Urinary bladder (tissue), 4 donors: ENCODE results near the gene GPR107. TPM values are rescaled to one million over a fixed set of nuclear protein-coding genes. Genes with fewer than 3 reads are reported as not detected.

ENCODE experiments used
- DNase-seq: peaks from one replicate; pipeline ENCODE4 v3.0.0-alpha.2; 2015; ENCODE audit errors: extremely low spot score
- H3K27ac ChIP-seq: one replicate; pipeline ENCODE4 v1.5.1; 2013; ENCODE audit warnings: low read depth, mild to moderate bottlenecking, moderate library complexity
- H3K36me3 ChIP-seq: one replicate; pipeline ENCODE4 v1.6.1; 2013; ENCODE audit warnings: mild to moderate bottlenecking, moderate library complexity; ENCODE audit not compliant: insufficient read depth
- H3K4me1 ChIP-seq: one replicate; pipeline ENCODE4 v1.6.1; 2013; ENCODE audit warnings: mild to moderate bottlenecking, moderate library complexity; ENCODE audit not compliant: insufficient read depth
- H3K4me3 ChIP-seq: one replicate; pipeline ENCODE4 v1.5.1; 2013; ENCODE audit warnings: low read depth, low read length
- WGBS: extraction: QIAGEN DNeasy Blood & Tissue Kit; methylation state at CpG from one replicate; pipeline ENCODE4 v1.1.7; 2013; 5-methylcytosine and 5-hydroxymethylcytosine counted together
- polyA plus RNA-seq: library from polyadenylated mRNA; stranded (reverse); fragments of 200-250 nt; gene quantifications from one replicate; pipeline ENCODE4 v1.2.3, GENCODE V29; 2013
- total RNA-seq: library from RNA; depleted of rRNA; stranded (reverse); fragments of >200 nt; gene quantifications from one replicate; pipeline ENCODE4 v1.2.3, GENCODE V29; 2014
- donor health status: healthy with polysubstance abuse.
- donor health status: healthy.

The GPR107 gene
- total and polyA plus RNA-seq, 2 donors = 27.6 to 30.1 TPM

DNA sequence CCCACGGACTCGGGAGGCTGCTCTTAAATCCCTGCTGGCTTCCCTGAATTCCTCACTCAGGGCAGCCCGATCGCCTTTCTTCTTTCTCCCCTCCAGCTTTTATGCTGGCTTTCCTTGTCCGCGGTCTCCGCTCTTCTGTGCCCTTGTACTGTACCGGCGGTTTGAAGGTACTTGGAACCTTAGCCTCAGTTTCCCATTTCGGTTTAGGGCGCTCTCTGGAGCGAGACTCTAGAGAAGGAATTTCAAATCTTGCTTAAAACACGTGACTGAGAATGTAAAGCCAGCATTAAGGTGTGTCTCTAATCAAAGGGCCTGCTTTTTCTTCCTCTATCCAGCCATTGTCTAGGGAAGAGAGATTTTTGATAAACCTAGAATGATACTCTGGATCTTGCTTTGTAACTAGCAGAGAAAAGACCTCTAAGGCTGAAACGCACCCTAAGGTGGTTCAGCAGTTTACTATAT lies 650 bp downstream of the GPR107 start:
- DNase-seq = no peak
- Histone ChIP-seq H3K36me3 (peaks cover 3% of the 10 kb centered on the region), H3K4me3 (peak overlapping the region; percentile 94), H3K4me1 (no peaks in the 10 kb centered on the region), H3K27ac (peak overlapping the region; percentile 64)
- WGBS = 1% methylated on average over 14 of the region's 14 CpGs

DNA sequence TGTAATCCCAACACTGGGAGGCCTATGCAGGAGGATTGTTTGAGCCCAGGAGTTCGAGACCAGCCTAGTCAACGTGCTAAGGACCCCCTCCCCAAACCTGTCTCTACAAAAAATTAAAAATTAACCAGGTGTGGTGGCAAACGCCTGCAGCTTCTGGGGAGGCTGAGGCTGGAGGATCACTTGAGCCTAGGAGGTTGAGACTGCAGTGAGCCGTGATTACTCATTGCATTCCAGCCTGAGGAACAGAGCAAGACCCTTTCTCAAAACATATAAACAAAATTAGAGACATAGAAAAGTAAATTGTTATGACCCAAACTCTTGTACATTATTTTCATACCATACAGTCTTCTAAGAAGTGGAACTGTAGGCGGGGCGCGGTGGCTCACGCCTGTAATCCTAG lies 1.1 kb downstream of the GPR107 start:
- Histone ChIP-seq H3K4me1 (no peaks in the 10 kb centered on the region), H3K27ac (no peak overlapping the region), H3K36me3 (peaks cover 3% of the 10 kb centered on the region), H3K4me3 (peak overlapping the region; percentile 94)
- DNase-seq = no peak
- WGBS = 74% methylated on average over 8 of the region's 8 CpGs

DNA sequence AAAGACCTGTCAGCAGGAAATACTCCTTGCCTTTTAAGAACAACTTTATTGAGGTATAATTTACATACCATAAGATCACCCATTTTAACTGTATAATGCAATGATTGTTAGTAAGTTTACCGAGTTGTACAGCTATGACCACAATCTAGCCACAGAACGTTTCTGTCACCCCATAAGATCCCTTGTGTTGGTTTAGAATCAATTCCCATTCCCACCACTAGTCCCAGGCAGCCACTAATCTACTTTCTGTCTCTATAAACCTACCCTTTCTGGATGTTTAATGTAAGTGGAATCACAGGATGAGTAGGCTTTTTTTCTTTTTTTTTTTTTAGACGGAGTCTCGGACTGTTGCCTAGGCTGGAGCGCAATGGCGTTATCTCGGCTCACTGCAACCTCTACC lies 4.4 kb downstream of the GPR107 start:
- Histone ChIP-seq H3K4me1 (no peaks in the 10 kb centered on the region), H3K4me3 (no peak overlapping the region), H3K27ac (no peak overlapping the region), H3K36me3 (peaks cover 3% of the 10 kb centered on the region)
- no peak for DNase-seq
- 81% methylated on average over 7 of the region's 7 CpGs for WGBS

GRCh38 chr9:130058887-130059286 lies 5.2 kb downstream of the GPR107 start:
- Histone ChIP-seq H3K36me3 (peaks cover 3% of the 10 kb centered on the region), H3K4me3 (no peak overlapping the region), H3K4me1 (no peaks in the 10 kb centered on the region), H3K27ac (no peak overlapping the region)
- DNase-seq = no peak
- whole genome bisulfite sequencing = 43% methylated on average over 3 of the region's 3 CpGs

DNA sequence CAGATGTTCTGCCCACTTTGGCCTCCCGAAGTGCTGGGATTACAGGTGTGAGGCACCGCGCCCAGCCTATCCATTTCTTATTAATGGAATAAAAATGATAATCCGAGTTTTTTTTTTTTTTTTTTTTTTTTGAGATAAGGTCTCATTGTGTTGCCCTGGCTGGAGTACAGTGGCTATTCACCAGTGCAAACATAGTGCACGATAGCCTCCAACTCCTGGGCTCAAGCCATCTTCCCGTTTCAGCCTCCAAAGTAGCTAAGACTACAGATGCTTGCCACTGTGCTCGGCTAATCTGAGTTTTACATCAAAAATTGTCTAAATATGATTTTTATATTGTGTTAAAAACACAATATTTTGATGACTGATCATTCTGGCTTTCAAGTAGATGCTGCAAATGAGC lies 6.6 kb downstream of the GPR107 start:
- DNase-seq = no peak
- H3K4me1 ChIP-seq = no peaks in the 10 kb centered on the region
- no peak overlapping the region for H3K27ac ChIP-seq
- WGBS = 84% methylated on average over 7 of the region's 7 CpGs
- peaks cover 3% of the 10 kb centered on the region for H3K36me3 ChIP-seq
- H3K4me3 ChIP-seq = no peak overlapping the region

DNA sequence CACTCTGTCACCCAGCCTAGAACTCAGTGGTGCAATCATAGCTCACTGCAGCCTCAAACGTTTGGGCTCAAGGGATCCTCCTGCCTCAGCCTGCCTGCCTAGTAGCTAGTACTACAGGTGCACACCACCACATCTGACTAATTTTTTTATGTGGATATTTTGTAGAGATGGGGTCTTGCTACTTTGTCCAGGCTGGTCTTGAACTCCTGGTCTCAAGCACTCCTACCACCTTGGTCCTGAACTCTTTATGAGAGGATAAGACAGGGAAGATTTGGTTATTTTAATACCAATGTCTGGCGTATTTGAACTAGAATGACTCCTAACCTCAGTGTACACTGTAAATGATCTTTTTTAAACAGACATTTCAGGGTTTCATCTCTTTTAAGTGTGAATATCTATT lies 9.0 kb downstream of the GPR107 start:
- 76% methylated on average over 2 of the region's 2 CpGs for WGBS
- Histone ChIP-seq H3K4me1 (no peaks in the 10 kb centered on the region), H3K4me3 (no peak overlapping the region), H3K27ac (no peak overlapping the region), H3K36me3 (peaks cover 3% of the 10 kb centered on the region)
- DNase-seq = no peak

DNA sequence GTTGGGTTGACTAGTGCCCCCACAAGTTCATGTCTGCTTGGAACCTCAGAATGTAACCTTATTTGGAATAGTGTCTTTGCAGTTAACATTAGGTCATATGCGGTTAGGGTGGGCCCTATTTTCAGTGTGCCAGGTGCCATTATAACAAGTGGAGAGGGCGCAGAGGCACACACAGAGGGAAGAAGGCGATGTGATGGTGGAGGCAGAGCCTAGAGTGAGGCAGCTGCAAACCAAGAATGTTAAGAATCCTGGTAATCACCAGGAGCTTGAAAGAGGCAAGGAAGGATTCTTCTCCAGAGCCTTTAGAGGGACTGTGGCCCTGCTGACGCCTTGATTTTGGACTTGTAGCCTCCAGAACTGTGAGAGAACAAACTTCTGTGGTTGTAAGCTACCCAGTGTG lies 10.9 kb downstream of the GPR107 start:
- Histone ChIP-seq H3K4me3 (no peak overlapping the region), H3K4me1 (no peaks in the 10 kb centered on the region), H3K27ac (no peak overlapping the region), H3K36me3 (no peaks in the 10 kb centered on the region)
- no peak for DNase-seq
- 91% methylated on average over 4 of the region's 4 CpGs for WGBS

DNA sequence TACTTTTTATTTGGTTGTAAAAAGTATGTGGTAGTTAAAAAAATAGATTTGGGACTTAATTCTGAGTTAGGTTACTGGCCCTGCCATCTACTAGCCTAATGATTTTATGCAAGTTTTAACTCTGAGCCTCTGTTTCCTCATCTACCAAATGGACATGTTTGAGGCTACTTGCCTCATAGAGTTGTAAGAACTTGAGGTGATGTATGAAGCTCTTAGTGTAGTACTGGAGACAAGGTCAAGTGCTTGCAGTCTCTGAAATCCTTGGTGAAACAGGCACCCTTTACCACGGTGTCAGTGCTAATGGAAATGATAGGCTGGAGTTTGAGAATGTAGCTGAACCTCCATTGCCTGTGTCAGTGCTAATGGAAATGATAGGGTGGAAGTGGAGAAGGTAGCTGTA lies 15.3 kb downstream of the GPR107 start:
- no peak overlapping the region for H3K4me3 ChIP-seq
- H3K4me1 ChIP-seq = no peaks in the 10 kb centered on the region
- H3K27ac ChIP-seq = no peak overlapping the region
- no peak for DNase-seq
- 85% methylated on average over 1 of the region's 1 CpG for WGBS
- H3K36me3 ChIP-seq = no peaks in the 10 kb centered on the region

GRCh38 chr9:130072515-130073235 lies 19.0 kb downstream of the GPR107 start:
- H3K27ac ChIP-seq = no peak overlapping the region
- no peak for DNase-seq
- 75% methylated on average over 9 of the region's 9 CpGs for WGBS
- H3K4me1 ChIP-seq = peaks cover 1% of the 10 kb centered on the region
- H3K36me3 ChIP-seq = no peaks in the 10 kb centered on the region
- no peak overlapping the region for H3K4me3 ChIP-seq

DNA sequence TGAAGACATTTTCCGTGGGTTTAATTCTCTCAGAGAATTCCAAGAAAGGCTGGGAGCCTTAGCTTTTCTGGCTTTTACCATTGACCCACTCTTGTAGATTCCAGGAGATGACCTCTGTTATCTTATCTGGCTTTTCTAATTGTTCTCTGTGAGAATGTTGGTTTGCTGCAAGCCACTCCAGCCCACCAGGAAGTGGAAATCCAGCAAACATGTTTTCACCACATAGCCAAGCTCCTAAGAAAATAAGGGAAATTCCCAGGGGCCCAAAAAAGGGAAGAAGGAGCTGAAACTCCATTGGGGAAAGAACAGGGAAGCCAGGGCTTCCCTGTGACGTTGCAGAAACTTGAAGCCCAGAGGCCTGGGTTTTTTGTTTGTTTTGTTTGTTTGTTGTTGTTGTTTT lies 19.7 kb downstream of the GPR107 start:
- Histone ChIP-seq H3K4me3 (no peak overlapping the region), H3K4me1 (peaks cover 1% of the 10 kb centered on the region), H3K27ac (no peak overlapping the region), H3K36me3 (no peaks in the 10 kb centered on the region)
- no peak for DNase-seq
- WGBS = 27% methylated on average over 2 of the region's 2 CpGs

DNA sequence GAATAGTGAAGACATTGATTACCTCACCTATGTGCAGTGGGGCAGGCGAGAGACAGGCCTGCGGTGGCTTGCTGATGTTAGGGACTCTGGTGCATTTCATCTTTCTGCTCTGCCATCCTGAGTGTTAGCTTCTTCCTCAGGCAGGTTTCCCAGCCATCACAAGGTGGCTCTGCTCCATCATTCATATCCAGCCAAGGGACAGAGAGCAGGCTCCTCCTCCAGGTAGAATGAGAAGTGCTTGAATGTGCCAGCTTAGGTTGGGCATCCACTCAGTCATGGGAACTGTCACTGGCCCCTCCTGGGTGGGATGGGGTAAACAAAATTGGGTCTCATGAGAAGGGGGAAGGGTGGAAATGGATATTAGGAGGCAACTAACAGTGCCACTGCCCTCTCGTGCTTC lies 24.8 kb downstream of the GPR107 start:
- H3K36me3 ChIP-seq = peaks cover 2% of the 10 kb centered on the region
- H3K27ac ChIP-seq = no peak overlapping the region
- WGBS = 95% methylated on average over 3 of the region's 3 CpGs
- no peak overlapping the region for H3K4me3 ChIP-seq
- DNase-seq = no peak
- H3K4me1 ChIP-seq = peaks cover 1% of the 10 kb centered on the region

DNA sequence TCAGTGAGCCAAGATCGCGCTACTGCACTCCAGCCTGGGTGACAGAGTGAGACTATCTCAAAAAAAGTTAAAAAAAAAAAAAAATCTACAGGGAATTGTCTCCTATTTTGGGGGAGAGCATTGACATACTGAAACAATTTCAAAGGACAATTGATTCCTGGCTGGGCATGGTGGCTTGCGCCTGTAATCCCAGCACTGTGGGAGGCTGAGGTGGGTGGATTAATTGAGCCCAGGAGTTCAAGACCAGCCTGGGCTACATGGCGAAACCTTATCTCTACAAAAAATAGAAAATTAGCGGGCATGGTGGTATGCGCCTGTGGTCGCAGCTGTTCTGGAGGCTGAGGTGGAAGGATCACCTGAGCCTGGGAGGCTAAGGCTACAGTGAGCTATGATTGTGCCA lies 30.6 kb downstream of the GPR107 start:
- no peak overlapping the region for H3K27ac ChIP-seq
- no peak for DNase-seq
- no peaks in the 10 kb centered on the region for H3K4me1 ChIP-seq
- H3K4me3 ChIP-seq = no peak overlapping the region
- WGBS = 89% methylated on average over 7 of the region's 7 CpGs
- peaks cover 5% of the 10 kb centered on the region for H3K36me3 ChIP-seq

DNA sequence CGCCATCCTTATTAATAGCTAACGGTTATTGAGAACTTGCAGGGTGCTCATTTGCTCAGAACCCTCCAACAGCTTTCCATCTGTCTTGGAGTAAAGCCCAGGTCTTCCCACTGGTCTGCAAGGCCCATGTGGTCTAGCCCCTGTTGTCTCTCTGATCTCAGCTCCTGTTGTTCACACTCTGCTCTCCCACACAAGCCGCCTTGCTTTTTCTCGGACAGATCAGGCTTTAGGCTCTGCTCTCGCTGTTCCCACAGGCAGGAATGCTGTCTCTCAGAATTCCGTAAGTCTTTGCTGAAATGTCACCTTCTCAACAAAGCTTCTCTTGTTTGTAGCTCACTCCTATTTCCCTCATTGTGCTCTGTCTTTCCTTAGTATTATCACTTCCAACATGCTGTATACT lies 34.3 kb downstream of the GPR107 start:
- H3K36me3 ChIP-seq = peaks cover 6% of the 10 kb centered on the region
- 87% methylated on average over 6 of the region's 6 CpGs for WGBS
- H3K4me1 ChIP-seq = no peaks in the 10 kb centered on the region
- DNase-seq = no peak
- H3K4me3 ChIP-seq = no peak overlapping the region
- H3K27ac ChIP-seq = no peak overlapping the region

DNA sequence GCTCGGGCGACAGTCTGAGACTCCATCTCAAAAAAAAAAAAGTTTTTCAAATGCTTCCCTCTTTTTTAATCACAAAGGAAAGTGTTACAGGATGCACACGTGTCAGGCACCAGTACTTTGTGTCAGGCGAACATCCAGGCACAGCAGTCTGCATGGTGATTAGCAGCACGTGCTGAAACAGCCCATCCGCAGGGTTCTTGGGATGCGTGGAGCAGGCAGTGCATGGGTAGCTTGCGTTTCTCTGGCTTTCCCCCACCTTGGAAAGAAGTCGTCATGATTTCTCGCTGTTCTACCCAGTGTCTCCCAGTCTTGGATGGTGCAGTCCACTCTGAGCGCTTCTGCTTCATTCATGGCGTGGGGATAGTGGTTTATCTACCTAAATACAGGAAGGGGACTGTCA lies 35.4 kb downstream of the GPR107 start:
- H3K27ac ChIP-seq = no peak overlapping the region
- no peaks in the 10 kb centered on the region for H3K4me1 ChIP-seq
- H3K36me3 ChIP-seq = peaks cover 6% of the 10 kb centered on the region
- DNase-seq = no peak
- WGBS = 95% methylated on average over 12 of the region's 12 CpGs
- no peak overlapping the region for H3K4me3 ChIP-seq

- DNase-seq = no peak
- Histone ChIP-seq H3K4me3 (no peak overlapping the region), H3K4me1 (no peaks in the 10 kb centered on the region), H3K36me3 (peaks cover 6% of the 10 kb centered on the region), H3K27ac (no peak overlapping the region)
- 53% methylated on average over 3 of the region's 3 CpGs for WGBS
Measured at GRCh38 chr9:130090915-130091314, 37.2 kb downstream of the GPR107 start.
